ENCODE results near the gene ALOX12B. TPM values are rescaled to one million over a fixed set of nuclear protein-coding genes. Genes with fewer than 3 reads are reported as not detected.
A peak's percentile ranks its signal among the peaks of the same experiment; 100 is the strongest.
"Not testable (repeated sequence)": the region's sequence is repeated elsewhere in the genome, so short reads cannot be mapped to it uniquely, and the experiment has no call there.

The ALOX12B gene
- total RNA-seq, 1 experiment from 2014 or later: 0.64 TPM

DNA sequence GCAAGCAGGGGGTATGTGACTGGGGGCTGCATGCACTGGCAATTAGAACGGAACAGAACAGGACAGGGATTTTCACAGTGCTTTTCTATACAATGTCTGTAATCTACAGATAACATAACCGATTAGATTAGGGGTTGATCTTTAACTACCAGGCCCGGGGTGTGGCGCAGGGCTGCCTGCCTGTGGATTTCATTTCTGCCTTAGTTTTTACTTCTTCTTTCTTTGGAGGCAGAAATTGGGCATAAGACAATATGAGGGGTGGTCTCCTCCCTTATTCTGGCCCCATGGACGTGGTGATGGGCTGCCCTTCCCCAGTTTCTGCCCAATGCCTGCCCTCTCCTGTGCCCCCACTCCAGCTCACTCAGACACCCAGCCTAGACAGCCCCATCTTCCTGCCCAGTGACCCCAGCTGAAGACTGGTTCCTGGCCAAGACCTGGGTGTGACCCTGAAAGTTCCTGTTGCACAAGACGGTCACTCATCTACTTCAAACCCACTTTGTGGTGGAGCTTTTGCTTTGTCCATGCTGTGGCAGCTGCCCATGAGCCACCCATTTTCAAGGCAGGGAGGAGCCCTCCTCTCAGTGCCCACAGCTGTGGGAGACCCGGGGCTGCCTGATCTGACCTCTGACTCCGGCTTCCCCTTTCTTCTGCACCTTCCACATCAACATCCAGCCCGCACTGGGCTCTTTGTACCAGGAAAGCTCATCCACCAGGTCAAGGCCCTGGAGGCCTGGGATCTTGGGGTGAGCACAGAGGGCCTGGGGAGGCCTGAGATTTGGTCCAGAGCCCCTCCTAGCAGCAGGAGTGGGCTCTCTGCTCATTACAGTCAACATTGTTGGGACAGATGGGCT, 18.6 kb downstream of the ALOX12B start:
- no peak for DNase-seq (ENCODE audit: extremely low read depth, low read depth)

DNA sequence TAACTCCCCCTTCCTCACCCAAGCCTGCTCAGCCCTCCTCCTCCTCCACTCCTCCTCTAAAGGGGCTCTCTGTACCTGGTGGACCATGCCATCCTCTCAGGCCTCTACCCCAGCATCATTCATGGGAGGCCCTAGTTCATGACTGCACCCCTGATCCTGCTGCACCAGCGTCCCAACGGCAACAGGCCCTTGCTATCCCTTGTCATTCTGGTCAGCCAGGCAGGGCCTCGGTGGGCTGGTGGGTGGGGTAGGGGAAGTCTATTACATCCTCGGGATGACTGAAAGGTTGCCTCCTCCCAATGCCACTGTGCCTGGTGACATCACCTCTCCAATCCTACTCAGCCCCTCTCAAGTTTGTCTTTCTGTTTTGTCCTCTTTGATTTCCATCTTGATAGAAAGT, 19.7 kb downstream of the ALOX12B start:
- DNase-seq (ENCODE audit: extremely low read depth, low read depth): no peak

DNA sequence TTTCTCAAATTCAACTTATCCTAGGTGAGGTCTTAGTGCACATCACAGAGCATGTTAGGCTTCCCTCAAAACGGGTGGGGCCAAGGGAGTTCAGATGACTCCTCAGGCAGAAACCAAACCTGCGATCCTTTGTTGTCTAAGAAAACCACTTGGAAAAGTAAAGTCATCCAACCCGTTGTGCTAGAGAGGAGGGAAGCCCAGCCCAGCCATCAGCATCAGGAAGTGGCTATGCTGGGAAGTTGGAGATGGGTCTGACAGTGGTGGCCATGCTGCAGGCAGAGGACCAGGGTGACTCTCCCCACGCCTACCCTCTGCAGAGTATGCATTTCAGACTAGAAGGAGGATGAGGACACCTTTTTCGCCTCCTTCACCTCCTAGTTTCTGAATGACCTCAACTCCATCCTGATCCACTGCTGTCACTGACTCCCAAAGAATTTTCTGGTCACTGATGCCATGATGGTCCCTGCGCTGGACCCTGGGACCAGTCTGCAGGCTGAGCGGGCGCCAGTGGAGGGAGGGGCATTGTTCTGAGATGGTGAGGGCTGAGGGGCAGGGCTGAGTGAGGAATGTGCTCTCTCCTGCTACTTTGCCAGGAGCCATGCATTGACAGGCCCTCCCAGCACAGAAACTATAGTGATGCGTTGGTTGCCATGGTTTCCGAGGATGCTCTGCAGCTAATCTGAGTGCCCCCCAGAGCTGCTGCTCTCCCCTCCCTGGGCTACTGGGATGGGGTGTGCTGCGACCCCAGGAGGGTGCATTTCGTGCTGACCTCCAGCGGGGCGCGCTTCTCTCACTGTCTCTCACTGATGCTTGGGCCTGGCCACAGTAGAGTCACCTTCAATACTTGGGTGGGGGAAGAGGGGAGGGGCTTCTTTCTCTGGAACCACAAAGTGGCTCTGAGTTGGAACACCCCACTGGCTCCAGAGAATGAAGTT, 20.4 kb downstream of the ALOX12B start:
- DNase-seq (ENCODE audit: extremely low read depth, low read depth): no peak

DNA sequence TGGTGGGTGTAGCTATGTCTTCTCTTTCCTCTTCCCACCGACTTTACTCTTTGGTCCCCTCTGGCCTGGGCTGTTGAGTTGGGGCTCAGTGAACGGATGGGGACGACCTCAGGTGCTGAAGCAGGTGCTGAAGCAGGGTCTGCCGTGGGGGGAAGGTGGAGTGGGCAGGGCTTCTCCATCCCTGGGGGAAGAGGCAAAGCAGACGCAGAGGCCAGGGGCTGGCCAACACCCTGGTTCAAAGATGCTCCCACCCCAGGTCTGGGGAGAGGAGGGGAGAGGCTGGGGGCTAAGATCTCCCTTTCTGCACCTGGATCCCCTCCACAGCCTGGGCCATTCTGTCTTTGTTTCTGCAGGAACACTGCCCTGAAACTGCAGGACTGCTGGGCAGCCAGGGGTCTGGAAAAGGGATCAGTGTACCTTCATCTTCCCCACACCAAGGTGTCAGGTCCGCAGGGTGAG, 22.9 kb downstream of the ALOX12B start:
- DNase-seq (ENCODE audit: extremely low read depth, low read depth): no peak

DNA sequence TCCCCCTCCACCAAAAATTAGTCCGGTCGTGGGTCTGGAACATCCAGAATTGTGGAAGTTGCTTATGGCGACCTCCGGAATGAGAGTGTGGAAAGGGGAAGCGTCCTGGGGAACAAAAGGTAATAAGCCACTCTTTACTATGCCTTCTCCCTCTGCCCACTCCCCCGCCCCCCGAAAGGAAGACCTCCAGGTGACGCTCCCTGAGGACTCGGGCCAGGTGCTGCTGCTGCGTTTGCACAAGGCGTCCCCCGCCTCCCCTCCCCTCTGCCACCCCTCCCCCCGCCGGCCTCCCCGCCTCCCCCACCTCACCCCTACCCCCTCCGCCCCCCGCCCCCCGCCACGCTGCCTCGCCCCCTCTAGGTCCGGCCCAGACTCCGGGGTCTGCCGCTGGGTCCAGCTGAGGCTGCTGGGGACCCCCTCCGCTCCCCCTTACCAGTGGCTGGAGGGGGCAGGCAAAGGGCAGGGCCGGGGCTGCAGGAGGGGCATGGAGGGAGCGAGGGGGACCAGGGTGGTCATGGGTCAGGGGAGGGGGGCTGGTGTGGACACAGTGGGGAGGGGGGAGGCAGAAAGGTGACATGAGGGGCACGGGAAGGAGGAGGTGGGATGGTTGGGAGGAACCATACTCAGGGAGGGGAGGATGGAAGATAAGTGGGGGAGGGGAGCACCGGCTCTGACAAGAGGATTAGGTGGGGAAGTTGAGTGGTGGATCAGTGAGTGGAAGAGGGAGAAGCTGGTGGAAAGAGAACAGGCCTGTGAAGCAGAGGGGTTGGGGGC, 23.6 kb downstream of the ALOX12B start:
- no peak for DNase-seq (ENCODE audit: extremely low read depth, low read depth)

DNA sequence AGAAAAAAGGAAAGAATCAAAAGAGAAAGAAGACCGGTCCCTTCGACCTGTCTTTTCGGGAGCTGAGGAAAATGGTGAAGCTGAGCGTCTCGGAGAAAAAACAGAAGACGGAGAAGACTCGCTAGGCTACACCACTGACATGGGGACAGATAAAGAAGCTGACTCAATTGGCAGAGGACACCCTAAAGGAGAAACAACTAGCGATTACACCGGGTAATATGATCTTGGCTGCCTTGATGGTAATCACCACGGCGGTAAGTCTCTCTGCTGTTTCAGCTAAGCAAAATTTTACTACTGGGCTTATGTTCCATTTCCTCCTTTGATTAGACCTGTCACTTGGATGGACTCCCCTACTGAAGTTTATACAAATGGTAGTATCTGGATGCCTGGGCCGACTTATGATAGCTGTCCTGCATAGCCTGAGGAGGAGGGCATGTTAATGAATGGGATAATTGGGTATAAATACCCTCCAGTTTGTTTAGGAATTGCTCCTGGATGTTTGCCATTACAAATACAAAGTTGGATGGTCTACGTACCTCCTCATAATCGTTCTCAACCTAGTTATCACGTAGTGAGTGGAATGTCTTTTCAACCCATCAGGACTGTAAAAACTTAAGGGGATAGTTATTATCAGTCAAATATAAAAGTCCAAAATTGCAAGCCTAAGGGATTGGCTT, 24.6 kb downstream of the ALOX12B start:
- DNase-seq (ENCODE audit: extremely low read depth, low read depth): no peak

DNA sequence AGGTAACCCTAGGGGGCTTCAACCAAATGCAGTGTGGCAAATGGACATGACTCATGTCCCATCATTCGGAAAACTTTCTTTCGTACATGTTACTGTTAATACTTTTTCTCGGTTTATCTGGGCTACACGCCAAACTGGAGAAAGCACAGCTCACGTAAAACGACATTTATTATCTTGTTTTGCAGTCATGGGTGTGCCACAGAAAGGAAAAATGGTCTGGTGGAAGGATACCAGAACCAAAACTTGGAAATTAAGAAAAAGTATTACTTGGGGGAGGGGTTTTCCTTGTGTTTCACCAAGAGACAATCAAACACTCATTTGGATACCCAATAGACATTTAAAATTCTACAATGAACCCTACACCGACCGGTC, 25.1 kb downstream of the ALOX12B start:
- no peak for DNase-seq (ENCODE audit: extremely low read depth, low read depth)

DNA sequence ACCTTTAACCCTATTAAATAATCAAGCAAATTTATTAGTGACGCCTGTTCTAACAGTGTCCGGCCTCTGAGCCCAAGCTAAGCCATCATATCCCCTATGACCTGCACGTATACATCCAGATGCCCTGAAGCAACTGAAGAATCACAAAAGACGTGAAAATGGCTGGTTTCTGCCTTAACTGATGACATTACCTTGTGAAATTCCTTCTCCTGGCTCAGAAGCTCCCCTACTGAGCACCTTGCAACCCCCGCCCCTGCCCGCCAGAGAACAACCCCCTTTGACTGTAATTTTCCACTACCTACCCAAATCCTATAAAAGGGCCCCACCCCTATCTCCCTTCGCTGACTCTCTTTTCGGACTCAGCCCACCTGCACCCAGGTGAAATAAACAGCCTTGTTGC, 25.7 kb downstream of the ALOX12B start:
- DNase-seq (ENCODE audit: extremely low read depth, low read depth): not testable (repeated sequence)

DNA sequence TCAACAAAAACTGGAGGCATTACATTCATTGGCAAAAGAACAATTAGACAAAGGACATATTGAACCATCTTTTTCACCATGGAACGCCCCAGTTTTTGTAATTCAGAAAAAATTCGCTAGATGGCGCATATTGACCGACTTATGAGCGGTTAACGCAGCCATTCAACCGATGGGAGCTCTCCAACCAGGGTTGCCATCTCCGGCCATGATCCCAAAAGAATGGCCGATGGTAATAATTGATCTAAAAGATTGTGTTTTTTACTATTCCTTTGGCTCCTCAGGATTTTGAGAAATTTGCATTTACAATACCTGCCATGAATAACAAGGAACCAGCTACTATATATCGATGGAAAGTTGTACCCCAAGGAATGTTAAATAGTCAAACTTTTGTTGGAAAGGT, 27.2 kb downstream of the ALOX12B start:
- DNase-seq (ENCODE audit: extremely low read depth, low read depth): peak; percentile 84

DNA sequence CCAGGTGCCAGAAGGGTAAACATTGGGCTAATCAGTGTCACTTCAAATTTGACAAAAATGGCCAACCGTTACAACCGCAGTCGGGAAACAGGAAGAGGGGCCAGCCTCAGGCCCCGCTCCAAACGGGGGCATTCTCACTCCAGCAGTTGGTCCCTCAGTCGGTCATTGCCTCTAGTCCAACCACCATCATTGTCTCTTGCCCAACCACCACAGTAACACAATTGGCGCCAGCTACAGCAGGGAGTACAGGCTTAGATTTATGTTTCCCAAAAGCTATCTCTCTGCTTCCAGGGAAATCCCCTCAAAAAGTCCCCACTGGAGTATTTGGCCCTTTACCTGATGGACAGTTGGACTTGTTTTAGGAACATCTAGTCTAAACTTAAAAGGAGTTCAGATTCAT, 28.4 kb downstream of the ALOX12B start:
- DNase-seq (ENCODE audit: extremely low read depth, low read depth): no peak

DNA sequence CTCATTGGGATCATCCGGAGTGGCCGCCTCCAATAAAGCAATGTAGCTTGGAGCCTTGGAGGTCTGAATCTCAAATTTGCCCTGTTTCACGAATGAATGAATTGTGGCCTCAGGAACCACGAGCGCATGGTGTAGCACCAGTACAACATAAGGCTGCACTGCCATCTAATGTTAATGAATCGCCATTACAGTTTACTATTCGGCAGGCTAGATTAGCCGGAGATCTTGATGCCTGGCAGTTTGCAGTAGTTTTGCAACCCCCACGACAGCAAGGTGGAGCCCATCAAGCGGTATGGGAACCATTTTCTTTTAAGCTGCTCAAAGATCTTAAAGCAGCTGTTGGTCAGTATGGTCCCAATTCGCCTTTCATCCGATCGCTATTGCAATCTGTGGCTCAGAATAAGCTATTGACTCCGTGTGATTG, 29.8 kb downstream of the ALOX12B start:
- peak; percentile 81 for DNase-seq (ENCODE audit: extremely low read depth, low read depth)

DNA sequence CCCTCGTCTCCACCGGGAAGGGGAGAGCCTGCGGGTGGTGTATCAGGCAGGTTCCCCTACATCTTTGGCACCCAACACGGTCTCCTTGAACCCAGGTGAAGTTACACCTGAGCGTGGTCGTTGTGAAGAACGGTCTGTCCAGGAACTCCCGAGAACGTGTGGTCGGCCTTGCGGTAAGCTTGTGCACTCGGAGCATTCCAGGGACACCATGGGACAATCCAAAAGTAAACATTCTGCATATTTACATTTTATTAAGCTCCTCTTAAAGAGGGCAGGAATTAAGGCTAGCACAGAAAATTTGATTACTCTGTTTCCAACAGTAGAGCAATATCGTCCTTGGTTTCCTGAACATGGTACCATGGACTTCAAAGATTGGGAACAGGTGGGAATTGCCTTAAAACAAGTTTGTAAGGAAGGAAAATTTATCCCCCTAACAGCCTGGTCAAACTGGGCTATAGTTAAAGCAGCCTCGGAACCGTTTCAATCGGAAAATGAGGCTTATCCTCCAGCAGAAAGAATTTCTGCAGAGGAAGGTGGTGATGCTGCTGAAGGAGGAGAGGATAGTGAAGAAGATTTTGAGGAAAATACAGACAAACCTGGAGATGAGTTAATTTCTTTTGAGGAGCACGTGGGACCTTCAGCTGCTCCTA, 30.4 kb downstream of the ALOX12B start:
- no peak for DNase-seq (ENCODE audit: extremely low read depth, low read depth)

DNA sequence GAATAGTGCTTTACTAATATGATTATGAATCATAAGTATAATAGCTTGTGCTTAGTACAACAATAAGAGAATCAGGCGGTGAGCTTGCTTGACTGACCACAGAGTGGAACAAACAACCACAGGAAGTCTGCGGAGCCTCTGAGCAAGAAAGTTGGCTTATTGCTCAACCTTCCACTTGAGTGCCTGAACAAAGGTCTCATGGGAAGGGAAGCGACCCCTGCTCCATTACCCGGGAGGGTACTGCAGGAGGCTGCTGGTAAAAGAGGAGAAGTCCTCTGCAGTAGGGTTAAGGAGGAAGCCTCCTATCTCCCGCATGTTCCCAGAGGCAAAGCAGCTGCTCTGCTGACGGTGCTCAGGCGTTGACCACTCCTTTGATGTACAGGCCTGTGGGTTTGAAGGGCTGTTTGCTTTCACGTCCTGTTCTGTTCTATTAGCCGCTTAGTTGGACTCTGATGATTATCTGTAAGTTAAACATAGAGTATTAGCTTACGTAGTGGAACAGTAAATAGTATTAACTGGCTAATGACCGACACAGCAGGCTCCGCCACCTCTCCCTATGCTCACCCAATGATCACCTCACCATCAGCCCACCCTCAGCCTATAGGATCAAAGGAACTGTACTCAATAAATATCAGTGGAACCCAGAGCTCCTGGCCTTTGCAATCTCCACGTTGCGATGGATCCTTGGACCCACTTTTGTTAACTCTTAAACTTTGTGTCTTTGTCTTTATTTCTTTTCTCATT, 31.1 kb downstream of the ALOX12B start:
- no peak for DNase-seq (ENCODE audit: extremely low read depth, low read depth)

DNA sequence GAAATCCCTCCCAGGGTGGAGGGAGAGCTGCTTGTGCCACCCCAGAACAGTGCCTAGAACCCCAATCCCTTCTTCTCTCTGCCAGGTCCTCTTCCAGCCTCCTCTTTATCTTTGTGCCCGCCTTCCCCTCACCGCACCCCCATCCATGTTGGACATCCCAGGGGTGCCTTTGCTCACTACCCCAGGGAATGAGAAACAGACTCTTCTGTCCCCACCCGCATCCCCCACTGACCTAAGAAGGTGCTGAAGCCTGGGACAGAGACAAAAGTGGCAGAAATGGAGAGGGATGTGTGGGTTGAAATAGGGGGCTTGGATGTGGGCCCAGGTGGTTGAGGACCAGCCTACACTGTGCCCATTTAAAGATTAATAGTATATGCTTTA, 31.7 kb downstream of the ALOX12B start:
- DNase-seq (ENCODE audit: extremely low read depth, low read depth): no peak

DNA sequence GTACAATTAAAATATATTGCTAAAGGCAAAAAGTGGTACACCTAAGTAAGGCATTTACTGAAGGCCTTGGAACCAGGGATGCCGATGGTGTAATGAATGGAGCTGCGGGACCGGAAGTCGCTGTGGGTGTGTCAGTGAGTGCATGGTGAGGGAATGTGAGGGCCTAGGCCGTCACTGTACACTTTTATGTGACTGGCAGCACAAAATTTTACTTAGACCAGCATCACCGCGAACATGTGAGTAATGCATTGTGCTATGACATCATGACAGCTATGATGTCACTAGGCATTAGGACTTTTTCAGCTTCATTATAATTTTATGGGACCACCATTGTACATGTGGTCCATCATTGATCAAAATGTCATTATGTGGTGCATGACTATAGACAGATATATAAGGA, 33.9 kb downstream of the ALOX12B start:
- DNase-seq (ENCODE audit: extremely low read depth, low read depth): no peak

DNA sequence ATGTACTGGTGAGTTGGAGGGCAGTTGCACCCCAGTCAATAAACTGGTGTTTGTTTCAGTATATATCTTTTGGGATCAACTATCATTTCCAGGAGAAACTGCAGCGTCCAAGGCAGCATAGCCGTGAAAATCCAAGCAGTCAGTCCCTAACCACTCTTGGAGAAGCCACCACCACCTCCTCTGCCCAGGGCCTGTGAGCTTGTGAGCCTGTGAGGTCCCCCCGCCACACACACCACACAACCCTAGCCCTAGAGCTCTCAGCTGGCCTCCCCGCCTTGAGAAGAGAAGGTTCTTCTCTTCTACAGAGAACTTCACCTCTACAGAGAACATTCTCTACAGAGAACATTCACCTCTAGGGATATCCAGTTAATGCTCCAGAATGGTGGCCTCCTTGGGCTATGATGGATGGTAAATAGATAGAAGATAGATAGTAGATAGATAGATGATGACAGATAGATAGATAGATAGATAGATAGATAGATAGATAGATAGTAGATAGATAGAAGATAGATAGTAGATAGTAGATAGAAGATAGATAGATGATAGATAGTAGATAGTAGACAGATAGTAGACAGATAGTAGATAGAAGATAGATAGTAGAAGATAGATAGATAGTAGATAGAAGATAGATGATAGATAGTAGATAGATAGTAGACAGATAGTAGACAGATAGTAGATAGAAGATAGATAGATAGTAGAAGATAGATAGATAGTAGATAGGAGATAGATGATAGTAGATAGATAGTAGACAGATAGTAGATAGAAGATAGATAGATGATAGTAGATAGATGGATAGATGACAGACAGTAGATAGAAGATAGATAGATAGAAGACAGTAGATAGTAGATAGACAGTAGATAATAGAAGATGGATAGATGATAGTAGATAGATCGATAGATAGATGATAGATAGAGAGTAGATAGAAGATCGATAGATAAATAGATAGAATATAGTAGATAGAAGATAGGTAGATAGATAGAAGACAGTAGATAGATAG, 35.0 kb downstream of the ALOX12B start:
- no peak for DNase-seq (ENCODE audit: extremely low read depth, low read depth)

DNA sequence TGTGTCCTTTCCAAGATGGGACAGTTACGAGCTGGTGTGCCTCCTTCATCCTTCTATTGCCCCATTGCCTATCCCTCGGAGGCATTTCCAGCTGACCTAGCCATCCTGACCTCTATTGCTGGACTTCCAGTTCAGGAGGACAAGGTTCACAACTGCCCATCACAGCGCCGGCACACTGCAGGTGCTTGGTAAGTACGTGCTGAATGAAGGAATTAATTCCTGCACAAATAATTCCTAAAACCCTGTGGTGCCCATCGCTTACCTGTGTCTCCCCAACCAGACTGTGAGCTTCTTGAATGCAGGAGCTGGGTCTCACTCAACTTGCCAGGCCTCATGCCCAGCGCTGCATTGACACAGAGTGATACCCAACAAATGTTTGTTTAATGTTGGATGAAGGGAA, 35.7 kb downstream of the ALOX12B start:
- no peak for DNase-seq (ENCODE audit: extremely low read depth, low read depth)

DNA sequence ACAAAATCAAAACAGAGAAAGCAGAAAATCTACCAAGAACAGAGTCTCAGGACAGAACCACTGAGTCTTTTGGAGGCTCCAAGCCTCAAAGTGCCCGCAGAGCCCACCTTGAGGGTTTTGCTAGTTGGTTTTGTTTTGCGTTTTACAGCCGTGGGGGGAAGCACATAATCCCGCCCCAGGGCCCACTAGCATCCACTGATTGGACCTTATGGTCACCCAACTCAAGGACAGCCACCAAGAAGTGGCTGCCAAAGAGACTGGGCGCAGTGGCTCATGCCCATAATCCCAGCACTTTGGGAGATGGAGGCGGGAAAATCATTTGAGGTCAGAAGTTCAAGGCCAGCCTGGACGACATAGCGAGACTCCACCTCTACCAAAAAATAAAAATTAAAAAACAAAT, 38.8 kb downstream of the ALOX12B start:
- no peak for DNase-seq (ENCODE audit: extremely low read depth, low read depth)
